ENCODE results near the gene NAT10.

- TF ChIP-seq CTCF (IDR thresholded peaks at IDR 0.05) (no peak), POLR2A (IDR thresholded peaks at IDR 0.05) (no peak)
Measured at GRCh38 chr11:34181251-34181650, 75.8 kb downstream of the NAT10 start.
